DOHH2 (cell line): ENCODE data around the gene GDF10.
A peak's percentile ranks its signal among the peaks of the same experiment; 100 is the strongest.

ENCODE experiments used
- H3F3A ChIP-seq: fragments of 200-600 bp; sonication (generic), shearing (Covaris generic); 2 replicates; pipeline ENCODE4 v1.6.0; 2016; ENCODE audit warnings: antibody characterized with exemption, mild to moderate bottlenecking; ENCODE audit not compliant: control insufficient read depth, insufficient read depth
- H3K27ac ChIP-seq: fragments of 200-600 bp; sonication (generic); 2 replicates; pipeline ENCODE4 v1.5.1; 2014; ENCODE audit warnings: low read depth, mild to moderate bottlenecking, low read length, moderate library complexity
- H3K27me3 ChIP-seq: fragments of 200-600 bp; sonication (generic); 2 replicates; pipeline ENCODE4 v1.6.1; 2014; ENCODE audit warnings: mild to moderate bottlenecking, low read length, mixed read lengths; ENCODE audit not compliant: control insufficient read depth
- H3K36me3 ChIP-seq: fragments of 200-600 bp; sonication (generic); 2 replicates; pipeline ENCODE4 v1.6.1; 2014; ENCODE audit warnings: mild to moderate bottlenecking, low read length, moderate library complexity, mixed read lengths; ENCODE audit not compliant: control insufficient read depth
- H3K4me1 ChIP-seq: fragments of 200-600 bp; sonication (generic); 2 replicates; pipeline ENCODE4 v1.6.1; 2014; ENCODE audit warnings: mild to moderate bottlenecking, low read length, mixed read lengths; ENCODE audit not compliant: control insufficient read depth
- H3K4me2 ChIP-seq: fragments of 200-600 bp; sonication (generic); 2 replicates; pipeline ENCODE4 v1.6.0; 2014; ENCODE audit warnings: mild to moderate bottlenecking, low read length, moderate library complexity
- H3K4me3 ChIP-seq: fragments of 200-600 bp; sonication (generic); 2 replicates; pipeline ENCODE4 v1.5.1; 2014; ENCODE audit warnings: mild to moderate bottlenecking, low read length, mixed read lengths
- H3K79me2 ChIP-seq: fragments of 200-600 bp; sonication (generic); 2 replicates; pipeline ENCODE4 v1.6.1; 2014; ENCODE audit warnings: mild to moderate bottlenecking, low read length, mixed read lengths; ENCODE audit not compliant: control insufficient read depth
- H3K9me2 ChIP-seq: fragments of 200-600 bp; sonication (generic); replicated peaks from 2 replicates; pipeline ENCODE4 v1.6.1; 2014; ENCODE audit warnings: mild to moderate bottlenecking, low read length, mixed read lengths; ENCODE audit not compliant: control insufficient read depth
- H3K9me3 ChIP-seq: fragments of 200-600 bp; sonication (generic); 2 replicates; pipeline ENCODE4 v1.6.1; 2014; ENCODE audit warnings: antibody characterized with exemption, low read length, mixed read lengths; ENCODE audit not compliant: control insufficient read depth, insufficient read depth
- H4K20me1 ChIP-seq: fragments of 200-600 bp; sonication (generic); 2 replicates; pipeline ENCODE4 v1.6.0; 2014; ENCODE audit warnings: low read depth, mild to moderate bottlenecking, antibody characterized with exemption, low read length, moderate library complexity; ENCODE audit not compliant: control insufficient read depth, insufficient read depth
- CTCF ChIP-seq: fragments of 200-600 bp; sonication (generic); IDR thresholded peaks from one replicate; pipeline ENCODE4 v1.5.1; 2014; ENCODE audit warnings: antibody characterized with exemption, mild to moderate bottlenecking, low read depth, low read length; ENCODE audit not compliant: poor library complexity, severe bottlenecking
- EZH2phosphoT487 ChIP-seq: fragments of 200-600 bp; sonication (generic); IDR thresholded peaks from 2 replicates; pipeline ENCODE4 v1.6.1; 2017; ENCODE audit warnings: borderline replicate concordance, mild to moderate bottlenecking, antibody characterized with exemption, low read length, moderate library complexity, mixed read lengths

GDF10 gene

GRCh38 chr10:47296156-47296894, 3.7 kb upstream of the GDF10 start:
- peaks cover 5% of the 10 kb centered on the region; the same call in 1 of the 2 replicates for H3K27me3 ChIP-seq
- no peaks in the 10 kb centered on the region for H3K9me3 ChIP-seq
- H3K9me2 ChIP-seq, result no peaks in the 10 kb centered on the region
- H3K4me3 ChIP-seq, result no peak overlapping the region
- H3K27ac ChIP-seq, result no peak overlapping the region
- 0 out of 2 replicates have a peak, but pooled peaks have one; percentile 28 for TF ChIP-seq EZH2phosphoT487
- TF ChIP-seq CTCF, result no peak
- H3K4me2 ChIP-seq, result no peak overlapping the region
- H3K79me2 ChIP-seq, result no peaks in the 10 kb centered on the region
- no peaks in the 10 kb centered on the region for H3K4me1 ChIP-seq
- no peaks in the 10 kb centered on the region for H3K36me3 ChIP-seq
- no peaks in the 10 kb centered on the region for H3F3A ChIP-seq
- no peaks in the 10 kb centered on the region for H4K20me1 ChIP-seq

DNA sequence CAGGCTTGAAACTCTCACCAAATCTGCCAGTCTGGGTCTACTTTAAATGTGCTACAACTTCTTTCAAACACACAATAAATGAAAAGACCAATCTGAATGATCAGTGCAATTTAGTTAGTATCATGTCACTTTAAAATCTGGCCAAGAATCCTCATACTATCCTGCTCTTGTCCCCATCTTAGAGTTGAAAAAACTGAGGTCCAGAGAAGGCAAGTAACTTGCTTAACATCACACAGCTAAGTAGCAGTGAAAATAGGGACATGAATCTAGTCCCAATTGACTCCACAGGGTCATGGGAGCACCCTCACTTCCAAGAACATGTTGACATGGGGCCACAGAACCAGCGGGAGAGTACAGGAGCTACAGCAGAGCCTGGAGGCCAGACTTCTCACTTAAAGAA, 3.1 kb upstream of the GDF10 start:
- Histone ChIP-seq H3F3A (no peaks in the 10 kb centered on the region), H3K9me3 (no peaks in the 10 kb centered on the region), H3K27ac (no peak overlapping the region), H3K79me2 (no peaks in the 10 kb centered on the region), H3K4me3 (no peak overlapping the region), H4K20me1 (no peaks in the 10 kb centered on the region), H3K4me2 (no peak overlapping the region), H3K9me2 (no peaks in the 10 kb centered on the region), H3K36me3 (no peaks in the 10 kb centered on the region), H3K27me3 (peaks cover 5% of the 10 kb centered on the region; the same call in 1 of the 2 replicates), H3K4me1 (no peaks in the 10 kb centered on the region)
- TF ChIP-seq EZH2phosphoT487 (no peak), CTCF (no peak)

DNA sequence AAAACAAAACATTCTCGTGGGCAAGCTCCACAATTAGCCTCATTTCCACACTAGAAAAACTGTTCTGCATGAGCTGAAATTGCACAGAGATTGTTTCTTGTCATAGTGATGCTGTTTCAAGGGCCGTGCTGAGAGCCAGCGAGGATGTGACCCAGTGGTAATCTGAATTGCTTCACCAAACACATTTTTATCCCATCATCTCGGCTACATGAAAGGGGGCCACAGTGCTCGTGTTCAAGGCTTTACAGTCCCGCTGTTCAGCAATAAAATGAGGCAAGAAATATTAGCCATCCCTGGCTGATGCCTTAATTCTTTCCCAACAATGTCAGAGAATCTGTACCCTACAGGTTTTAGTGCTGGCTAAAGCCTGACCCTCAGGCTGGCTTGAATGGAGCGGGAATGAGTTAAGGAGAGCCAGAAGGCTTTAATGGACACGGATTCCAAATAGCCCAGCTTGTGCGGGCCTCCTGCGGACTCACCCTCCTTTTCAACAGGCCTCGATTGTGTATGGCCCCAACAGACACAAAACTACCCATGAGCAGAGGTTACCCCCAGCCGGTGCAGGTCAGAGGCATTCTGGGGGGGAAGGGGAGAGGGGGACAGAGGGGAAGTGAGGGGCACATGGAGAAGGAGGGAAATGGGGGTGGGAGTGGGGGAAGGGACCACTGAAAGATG, 2.0 kb upstream of the GDF10 start:
- H3K4me1 ChIP-seq, result no peaks in the 10 kb centered on the region
- no peak overlapping the region for H3K27ac ChIP-seq
- H3K79me2 ChIP-seq, result no peaks in the 10 kb centered on the region
- H3F3A ChIP-seq, result no peaks in the 10 kb centered on the region
- TF ChIP-seq CTCF (no peak), EZH2phosphoT487 (no peak)
- H3K9me3 ChIP-seq, result no peaks in the 10 kb centered on the region
- no peaks in the 10 kb centered on the region for H4K20me1 ChIP-seq
- no peak overlapping the region for H3K4me3 ChIP-seq
- no peaks in the 10 kb centered on the region for H3K36me3 ChIP-seq
- no peaks in the 10 kb centered on the region for H3K9me2 ChIP-seq
- H3K4me2 ChIP-seq, result no peak overlapping the region
- H3K27me3 ChIP-seq, result peaks cover 5% of the 10 kb centered on the region; the same call in 1 of the 2 replicates
